ENCODE data around the gene PDGFRB. TPM values are rescaled to one million over a fixed set of nuclear protein-coding genes. Genes with fewer than 3 reads are reported as not detected.

The PDGFRB gene
- polyA plus RNA-seq, 2 of the 4 experiments (the other 2 are of a cell fraction): 0.22 TPM

DNA sequence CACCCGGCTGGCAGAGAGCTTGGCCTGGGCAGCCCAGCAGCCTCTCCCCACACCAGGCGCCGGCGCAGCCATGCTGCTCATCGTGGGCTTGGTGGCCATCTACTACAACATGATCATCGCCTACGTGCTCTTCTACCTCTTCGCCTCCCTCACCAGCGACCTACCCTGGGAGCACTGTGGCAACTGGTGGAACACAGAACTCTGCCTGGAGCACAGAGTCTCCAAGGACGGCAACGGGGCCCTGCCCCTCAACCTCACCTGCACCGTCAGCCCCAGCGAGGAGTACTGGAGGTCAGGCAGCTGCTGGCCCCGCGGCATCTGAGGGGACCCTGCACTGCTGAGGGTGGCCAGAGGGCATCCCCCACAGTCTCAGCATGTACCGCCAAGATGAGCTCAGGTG is 41.3 kb upstream of the PDGFRB start (continued):
- no peak for TF ChIP-seq CHD2 (IDR thresholded peaks at IDR 0.05; ENCODE audit: low read length, partially characterized antibody)

GRCh38 chr5:150196514-150196913 is 40.9 kb upstream of the PDGFRB start:
- DNase-seq (ENCODE audit: low read depth in 1 of 2, low spot score in 1 of 2): no peak
- TF ChIP-seq USF2 (IDR thresholded peaks at IDR 0.05) (no peak), CTCF (IDR thresholded peaks at IDR 0.05) (no peak), E2F6 (IDR thresholded peaks at IDR 0.05; ENCODE audit: borderline replicate concordance, low read depth) (no peak), BCL3 (IDR thresholded peaks at IDR 0.05) (no peak), ATOH8 (CRISPR knock-in tag; IDR thresholded peaks at IDR 0.05; ENCODE audit: low read depth) (no peak), FOSL2 (IDR thresholded peaks at IDR 0.05) (no peak), FOSL2 (CRISPR knock-in tag; IDR thresholded peaks at IDR 0.05) (no peak), HDAC2 (IDR thresholded peaks at IDR 0.05) (no peak), EHMT2 (IDR thresholded peaks at IDR 0.05; ENCODE audit: low read depth) (no peak), POLR2A (IDR thresholded peaks at IDR 0.05; ENCODE audit: low read length) (no peak), CBX8 (IDR thresholded peaks at IDR 0.05) (no peak), CHD4 (IDR thresholded peaks at IDR 0.05; ENCODE audit: borderline replicate concordance) (no peak), HOXA7 (CRISPR knock-in tag; IDR thresholded peaks at IDR 0.05) (no peak), NPAS2 (CRISPR knock-in tag; IDR thresholded peaks at IDR 0.05; ENCODE audit: borderline replicate concordance) (no peak), RFX5 (IDR thresholded peaks at IDR 0.05) (no peak), MYC (IDR thresholded peaks at IDR 0.05; ENCODE audit: borderline replicate concordance, low read length) (no peak), GATA3 (IDR thresholded peaks at IDR 0.05; ENCODE audit: borderline replicate concordance) (no peak), JUN (IDR thresholded peaks at IDR 0.05) (no peak), HES2 (IDR thresholded peaks at IDR 0.05) (no peak), RARB (CRISPR knock-in tag; IDR thresholded peaks at IDR 0.05) (no peak)
- TF ChIP-seq, protein P1, sequence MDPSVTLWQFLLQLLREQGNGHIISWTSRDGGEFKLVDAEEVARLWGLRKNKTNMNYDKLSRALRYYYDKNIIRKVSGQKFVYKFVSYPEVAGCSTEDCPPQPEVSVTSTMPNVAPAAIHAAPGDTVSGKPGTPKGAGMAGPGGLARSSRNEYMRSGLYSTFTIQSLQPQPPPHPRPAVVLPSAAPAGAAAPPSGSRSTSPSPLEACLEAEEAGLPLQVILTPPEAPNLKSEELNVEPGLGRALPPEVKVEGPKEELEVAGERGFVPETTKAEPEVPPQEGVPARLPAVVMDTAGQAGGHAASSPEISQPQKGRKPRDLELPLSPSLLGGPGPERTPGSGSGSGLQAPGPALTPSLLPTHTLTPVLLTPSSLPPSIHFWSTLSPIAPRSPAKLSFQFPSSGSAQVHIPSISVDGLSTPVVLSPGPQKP (IDR thresholded peaks at IDR 0.05; ENCODE audit: low read depth, low read length): no peak
- Histone ChIP-seq H3K27ac (no peak overlapping the region), H3K4me2 (no peak overlapping the region), H3K4me3 (no peak overlapping the region), H3K4me1 (no peaks in the 10 kb centered on the region), H3K9me3 (no peaks in the 10 kb centered on the region)
- POLR2A ChIA-PET: no interaction called here
- CTCF ChIA-PET: interaction anchor here (0.6 to 3.4 kb wide), 6 partner anchors 12 to 144 kb away, joined by 3 to 13 read pairs (median 4); no protein-coding TSS in a partner anchor
- ATAC-seq: no peak
- no peak for FAIRE-seq
- WGBS (ENCODE audit: missing lambda C conversion rate): 24% methylated on average over 5 of the region's 5 CpGs

Data from A549 (cell line).